BJ (cell line): Measurements from ENCODE around the gene CHRND. TPM values are rescaled to one million over a fixed set of nuclear protein-coding genes. Genes with fewer than 3 reads are reported as not detected.
A peak's percentile ranks its signal among the peaks of the same experiment; 100 is the strongest.

Experiments used
- CTCF ChIA-PET: fragments of 350-600 bp; formaldehyde crosslinking; extraction: SDS; loops from one replicate; lab custom pipeline; 2021; ENCODE audit warnings: antibody characterized with exemption, inconsistent platforms; lab: Yijun Ruan, JAX
- POLR2A ChIA-PET: fragments of 300-600 bp; sonication (Branson Sonifier 250); formaldehyde crosslinking; extraction: SDS; loops from one replicate; lab custom pipeline; 2021; ENCODE audit warnings: antibody characterized with exemption; lab: Charles Lee
- DNase-seq: peaks from one replicate; pipeline ENCODE4 v3.0.0-alpha.2; 2011; ENCODE audit warnings: low read depth
- H3K27me3 ChIP-seq: 2 replicates; pipeline ENCODE4 v1.6.0; 2011; ENCODE audit warnings: low read length; ENCODE audit not compliant: control insufficient read depth, insufficient read depth
- H3K36me3 ChIP-seq: 2 replicates; pipeline ENCODE4 v1.5.1; 2011; ENCODE audit warnings: low read length; ENCODE audit not compliant: control insufficient read depth, insufficient read depth
- H3K4me3 ChIP-seq: 2 replicates; pipeline ENCODE4 v1.5.1; 2011; ENCODE audit warnings: low read depth, mild to moderate bottlenecking, control low read depth, low read length
- CTCF ChIP-seq: IDR thresholded peaks from 2 replicates; pipeline ENCODE4 v1.5.1; 2011; ENCODE audit warnings: low read depth, mild to moderate bottlenecking, control low read depth, inconsistent platforms, low read length, moderate library complexity; ENCODE audit not compliant: insufficient read depth
- polyA plus RNA-seq: library from polyadenylated mRNA; depleted of rRNA; stranded (reverse); fragments of >200 nt; gene quantifications from 2 replicates; pipeline ENCODE4 v1.2.3, GENCODE V29; 2011

The CHRND gene
- polyA plus RNA-seq, 1 experiment: not detected

- Histone ChIP-seq H3K4me3 (no peak overlapping the region), H3K27me3 (peaks cover 3% of the 10 kb centered on the region), H3K36me3 (no peaks in the 10 kb centered on the region)
- CTCF ChIA-PET: interaction anchor here (4.4 kb wide), 1 partner anchor 12 kb away, joined by 29 read pairs; no protein-coding TSS in a partner anchor
- POLR2A ChIA-PET: no interaction called here
- no peak for DNase-seq
- TF ChIP-seq CTCF: no peak
These were observed 9.1 kb downstream of the CHRND start for GRCh38 chr2:232534940-232535651.

- POLR2A ChIA-PET: no interaction called here
- no peak for DNase-seq
These were observed 10.0 kb downstream of the CHRND start for GRCh38 chr2:232535761-232536530.

GRCh38 chr2:232537079-232537478 lies 11.1 kb downstream of the CHRND start:
- POLR2A ChIA-PET: no interaction called here

More at GRCh38 chr2:232535761-232536530, 10.0 kb downstream of the CHRND start:
- H3K27me3 ChIP-seq: peaks cover 3% of the 10 kb centered on the region
- no peak for TF ChIP-seq CTCF
- CTCF ChIA-PET: no interaction called here
- H3K36me3 ChIP-seq: no peaks in the 10 kb centered on the region
- no peak overlapping the region for H3K4me3 ChIP-seq

GRCh38 chr2:232537499-232537898 lies 11.5 kb downstream of the CHRND start:
- Histone ChIP-seq H3K27me3 (peaks cover 3% of the 10 kb centered on the region), H3K4me3 (no peak overlapping the region), H3K36me3 (no peaks in the 10 kb centered on the region)
- CTCF ChIA-PET: interaction anchor here (0.7 kb wide), 1 partner anchor 16 kb away, joined by 4 read pairs; no protein-coding TSS in a partner anchor
- DNase-seq: no peak
- TF ChIP-seq CTCF: no peak
- POLR2A ChIA-PET: no interaction called here

More at GRCh38 chr2:232537079-232537478, 11.1 kb downstream of the CHRND start:
- CTCF ChIA-PET: no interaction called here
- Histone ChIP-seq H3K4me3 (no peak overlapping the region), H3K27me3 (peaks cover 3% of the 10 kb centered on the region), H3K36me3 (no peaks in the 10 kb centered on the region)
- 0 out of 2 replicates have a peak, but pooled peaks have one; percentile 18 for TF ChIP-seq CTCF
- DNase-seq: no peak

GRCh38 chr2:232538671-232539070 lies 12.7 kb downstream of the CHRND start:
- no peak for DNase-seq
- ChIA-PET CTCF (interaction anchor here (0.6 kb wide), 1 partner anchor 898 kb away, joined by 3 read pairs; no protein-coding TSS in a partner anchor), POLR2A (no interaction called here)
- H3K4me3 ChIP-seq: no peak overlapping the region
- H3K27me3 ChIP-seq: peaks cover 3% of the 10 kb centered on the region
- TF ChIP-seq CTCF: no peak
- no peaks in the 10 kb centered on the region for H3K36me3 ChIP-seq
